ENCODE data around the gene LSM11.
"Not testable (repeated sequence)": the region's sequence is repeated elsewhere in the genome, so short reads cannot be mapped to it uniquely, and the experiment has no call there.

The LSM11 gene

DNA sequence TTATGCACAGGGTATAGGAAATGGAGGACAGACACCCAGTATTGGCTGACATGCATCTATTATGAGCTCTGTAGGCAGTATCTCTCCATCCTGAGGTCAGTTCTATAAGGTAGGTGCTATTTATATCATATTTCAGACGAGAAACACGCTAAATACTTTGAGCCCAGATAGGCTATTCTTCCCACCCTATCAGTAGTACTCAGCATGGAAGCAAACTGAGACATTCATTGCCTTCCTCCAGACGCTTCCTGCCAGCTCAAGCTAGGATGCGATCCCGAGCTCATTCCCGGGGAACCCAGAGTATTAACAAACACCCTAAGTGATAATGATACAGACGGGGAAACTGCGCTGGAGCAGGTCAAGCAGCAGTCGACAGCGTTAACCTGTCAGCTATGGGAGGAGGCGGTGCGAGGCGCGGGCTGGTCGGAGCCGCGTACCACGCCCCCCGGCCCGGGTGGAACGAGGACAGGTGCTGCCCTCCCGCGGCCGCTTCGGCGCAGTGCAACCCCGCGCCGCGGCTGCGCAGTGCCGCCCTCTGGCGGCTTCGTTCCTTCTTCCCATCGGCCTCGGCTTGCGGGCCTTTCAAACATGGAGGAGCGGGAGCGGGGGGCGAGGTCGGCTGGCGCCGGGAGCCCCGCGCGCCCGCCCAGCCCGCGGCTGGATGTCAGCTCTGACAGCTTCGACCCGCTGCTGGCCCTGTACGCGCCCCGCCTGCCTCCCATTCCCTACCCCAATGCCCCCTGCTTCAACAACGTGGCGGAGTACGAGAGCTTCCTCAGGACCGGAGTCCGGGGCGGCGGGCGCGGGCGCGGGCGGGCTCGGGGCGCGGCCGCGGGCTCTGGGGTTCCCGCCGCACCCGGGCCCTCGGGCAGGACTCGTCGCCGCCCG is at the start of gene LSM11:
Gene LSM11, plus strand, starts transcription at position 550 of the 888 bp plus-strand sequence. Its CDS starts 39 bp downstream, at position 589.
- DNase-seq = peak; percentile 58

- DNase-seq = not testable (repeated sequence)
These were observed 49.7 kb upstream of the LSM11 start for GRCh38 chr5:157693816-157694215.

- DNase-seq = not testable (repeated sequence)
These were observed 47.4 kb upstream of the LSM11 start for GRCh38 chr5:157696154-157696553.

DNA sequence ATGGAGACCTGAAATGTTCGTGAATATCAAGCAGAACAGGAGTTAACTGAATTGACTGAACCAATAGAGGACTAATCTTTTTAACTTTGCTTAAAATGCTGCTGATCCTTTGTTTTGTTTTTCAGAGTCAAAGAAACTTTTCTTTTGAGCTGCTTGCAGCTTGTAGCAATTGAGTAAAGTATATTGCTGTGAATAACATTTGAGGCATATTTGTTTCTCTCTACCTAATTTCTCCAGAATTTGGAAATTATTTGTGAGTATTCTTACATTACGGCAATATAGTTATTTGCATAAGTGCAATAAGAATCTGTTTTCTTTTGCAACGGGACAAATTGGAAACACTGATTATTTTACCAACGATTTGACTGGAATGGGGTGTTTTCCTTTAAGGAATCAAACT is 44.8 kb upstream of the LSM11 start:
- not testable (repeated sequence) for DNase-seq

- no peak for DNase-seq
These were observed 39.8 kb upstream of the LSM11 start for GRCh38 chr5:157703736-157704135.

- no peak for DNase-seq
These were observed 34.6 kb upstream of the LSM11 start for GRCh38 chr5:157708866-157709265.

- no peak for DNase-seq
These were observed 34.2 kb upstream of the LSM11 start for GRCh38 chr5:157709346-157709745.

DNA sequence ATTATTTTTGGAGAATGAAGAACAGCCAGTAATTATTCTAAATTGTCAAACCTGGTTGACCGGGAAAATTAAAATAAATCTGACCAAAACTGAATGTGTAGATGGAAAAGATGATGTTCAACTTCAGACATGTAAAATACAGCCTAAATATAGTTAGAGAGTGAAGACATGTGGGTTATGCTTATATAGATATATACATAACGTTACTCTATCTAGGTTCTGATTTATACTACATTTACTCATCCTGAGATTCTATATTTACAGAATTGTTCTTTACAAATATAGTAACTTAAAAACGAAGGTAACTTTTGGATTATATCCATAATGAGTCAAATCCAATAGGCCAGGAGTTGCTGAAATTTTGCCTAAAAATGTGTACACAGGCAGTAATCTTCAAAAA is 33.1 kb upstream of the LSM11 start:
- DNase-seq = no peak

GRCh38 chr5:157710882-157711281 is 32.6 kb upstream of the LSM11 start:
- DNase-seq = no peak

GRCh38 chr5:157713830-157714595 is 29.5 kb upstream of the LSM11 start:
- no peak for DNase-seq

- no peak for DNase-seq
These were observed 29.0 kb upstream of the LSM11 start for GRCh38 chr5:157714596-157714864.

DNA sequence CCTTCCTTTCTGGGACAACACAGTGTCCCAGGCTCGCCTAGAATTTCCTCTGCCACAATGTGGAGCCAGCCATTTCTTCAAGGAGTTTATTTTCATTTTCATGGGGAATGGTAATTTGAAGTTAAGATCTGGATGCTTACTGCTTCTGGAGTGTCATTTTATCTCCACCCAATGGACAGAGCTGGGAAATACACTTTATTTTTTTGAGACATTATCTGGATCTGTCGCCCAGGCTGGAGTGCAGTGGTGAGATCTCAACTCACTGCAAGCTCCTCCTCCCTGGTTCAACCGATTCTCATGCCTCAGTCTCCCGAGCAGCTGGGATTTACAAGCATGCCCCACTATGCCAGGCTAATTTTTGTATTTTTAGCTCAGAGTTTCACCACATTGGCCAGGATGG is 25.0 kb upstream of the LSM11 start:
- DNase-seq = peak; percentile 24

- no peak for DNase-seq
These were observed 24.3 kb upstream of the LSM11 start for GRCh38 chr5:157719245-157719644.

DNA sequence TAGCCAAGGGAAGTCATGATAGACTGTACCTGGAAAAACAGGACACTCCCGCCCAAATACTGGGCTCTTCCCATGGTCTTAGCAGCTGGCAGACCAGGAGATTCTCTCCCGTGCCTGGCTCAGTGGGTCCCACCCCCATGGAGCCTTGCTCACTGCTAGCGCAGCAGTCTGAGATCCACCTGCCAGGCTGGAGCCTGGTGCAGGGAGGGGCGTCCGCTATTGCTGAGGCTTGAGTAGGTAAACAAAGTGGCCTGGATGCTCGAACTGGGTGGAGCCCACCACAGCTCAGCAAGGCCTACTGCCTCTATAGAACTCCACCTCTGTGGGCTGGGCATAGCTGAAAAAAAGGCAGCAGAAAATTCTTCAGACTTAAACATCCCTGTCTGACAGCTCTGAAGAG is 22.4 kb upstream of the LSM11 start:
- DNase-seq = no peak

- DNase-seq = not testable (repeated sequence)
These were observed 20.6 kb upstream of the LSM11 start for GRCh38 chr5:157722895-157723294.

DNA sequence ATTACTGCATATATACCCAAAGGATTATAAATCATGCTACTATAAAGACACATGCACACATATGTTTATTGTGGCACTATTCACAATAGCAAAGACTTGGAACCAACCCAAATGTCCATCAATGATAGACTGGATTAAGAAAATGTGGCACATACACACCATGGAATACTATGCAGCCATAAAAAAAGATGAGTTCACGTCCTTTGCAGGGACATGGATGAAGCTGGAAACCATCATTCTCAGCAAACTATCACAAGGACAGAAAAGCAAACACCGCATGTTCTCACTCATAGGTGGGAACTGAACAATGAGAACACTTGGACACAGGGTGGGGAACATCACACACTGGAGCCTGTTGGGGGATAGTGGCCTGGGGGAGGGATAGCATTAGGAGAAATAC is 16.9 kb upstream of the LSM11 start:
- DNase-seq = not testable (repeated sequence)

- not testable (repeated sequence) for DNase-seq
These were observed 15.7 kb upstream of the LSM11 start for GRCh38 chr5:157727858-157728257.

GRCh38 chr5:157729858-157730257 is 13.7 kb upstream of the LSM11 start:
- DNase-seq = no peak

DNA sequence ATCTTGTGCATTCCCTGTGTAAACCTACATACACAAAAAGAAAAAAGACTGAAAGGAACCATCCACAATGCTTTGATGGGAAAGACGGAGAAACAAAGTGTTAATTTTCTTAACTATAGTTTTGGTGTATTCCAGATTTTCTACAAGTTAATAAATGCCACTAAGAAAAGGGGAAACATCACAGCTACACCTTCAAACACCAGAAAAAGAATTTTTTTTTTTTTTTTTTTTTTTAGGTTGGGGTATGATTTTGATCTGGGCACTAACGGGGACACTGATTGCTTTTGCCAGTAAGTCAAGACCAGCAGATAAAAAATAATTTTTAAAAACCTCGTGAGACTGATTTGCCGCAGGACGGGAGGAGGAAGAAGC is 12.6 kb upstream of the LSM11 start:
- DNase-seq = no peak

DNA sequence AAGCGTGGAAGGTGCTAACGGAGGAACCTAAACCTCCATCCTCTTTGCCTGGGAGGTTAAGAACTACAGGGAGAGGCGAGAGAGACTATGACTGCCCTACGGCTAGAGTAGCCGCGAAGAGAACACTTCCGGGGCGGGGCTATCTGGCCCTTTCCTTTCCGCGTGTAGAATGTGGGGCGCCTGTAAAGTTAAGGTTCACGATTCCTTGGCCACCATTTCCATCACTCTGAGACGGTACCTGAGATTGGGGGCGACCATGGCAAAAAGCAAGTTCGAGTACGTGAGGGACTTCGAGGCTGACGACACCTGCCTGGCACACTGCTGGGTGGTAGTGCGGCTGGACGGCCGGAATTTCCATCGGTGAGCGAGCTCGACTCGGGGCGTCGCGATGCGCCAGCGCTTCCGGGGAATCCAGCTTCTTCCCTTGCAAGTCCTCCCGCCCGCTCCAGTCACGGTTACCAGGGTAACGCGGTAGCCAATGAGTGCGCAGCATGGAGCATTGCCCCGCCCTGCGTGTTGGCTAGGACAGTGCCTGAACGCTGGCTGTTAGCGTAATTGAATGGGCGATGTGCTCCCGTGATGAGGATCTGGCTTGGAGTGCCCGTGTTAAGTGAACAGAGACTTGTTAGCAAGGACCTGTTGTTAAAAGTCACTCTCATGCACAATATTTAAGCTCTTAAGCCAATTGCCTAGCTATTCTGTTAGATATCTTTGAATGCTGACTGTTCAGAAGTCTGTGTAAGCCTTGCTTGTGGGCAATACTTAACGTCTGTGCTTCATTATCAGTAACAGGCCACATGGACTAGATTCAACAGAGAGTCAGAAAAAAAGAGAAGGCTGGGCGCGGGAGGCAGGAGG is 12.0 kb upstream of the LSM11 start, which contains the start of gene THG1L:
Gene THG1L, plus strand, starts transcription at position 149 of the 858 bp plus-strand sequence. Its CDS starts 21 bp downstream, at position 170.
- peak; percentile 94 for DNase-seq

- DNase-seq = no peak
These were observed 11.4 kb upstream of the LSM11 start for GRCh38 chr5:157732130-157732514.

DNA sequence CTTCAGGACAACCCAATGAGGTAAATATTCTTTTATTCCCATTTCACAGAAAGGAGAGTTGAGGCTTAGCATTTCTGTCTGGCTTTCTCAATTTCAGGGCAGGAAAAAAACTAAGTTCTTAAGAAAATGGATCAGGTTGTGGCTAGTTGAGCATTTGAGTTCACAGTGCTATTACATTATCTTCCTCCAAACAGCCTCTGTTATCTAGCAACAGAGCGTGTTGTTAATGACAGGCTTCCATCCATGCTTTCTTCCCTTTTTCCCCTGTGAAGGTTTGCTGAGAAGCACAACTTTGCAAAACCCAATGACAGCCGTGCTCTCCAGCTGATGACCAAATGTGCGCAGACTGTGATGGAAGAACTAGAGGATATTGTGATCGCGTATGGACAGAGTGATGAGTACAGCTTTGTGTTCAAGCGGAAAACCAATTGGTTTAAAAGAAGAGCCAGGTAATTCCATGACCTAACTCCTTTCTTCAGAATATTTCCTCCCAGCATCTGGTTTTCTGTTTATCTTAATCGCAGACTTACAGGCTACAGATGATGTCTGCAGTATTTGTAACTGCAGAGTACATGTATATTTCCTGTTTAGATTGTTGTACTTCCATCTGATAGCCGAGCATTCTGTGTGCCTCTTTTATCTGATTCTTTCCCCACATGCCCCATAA is 10.8 kb upstream of the LSM11 start:
- DNase-seq = no peak

DNA sequence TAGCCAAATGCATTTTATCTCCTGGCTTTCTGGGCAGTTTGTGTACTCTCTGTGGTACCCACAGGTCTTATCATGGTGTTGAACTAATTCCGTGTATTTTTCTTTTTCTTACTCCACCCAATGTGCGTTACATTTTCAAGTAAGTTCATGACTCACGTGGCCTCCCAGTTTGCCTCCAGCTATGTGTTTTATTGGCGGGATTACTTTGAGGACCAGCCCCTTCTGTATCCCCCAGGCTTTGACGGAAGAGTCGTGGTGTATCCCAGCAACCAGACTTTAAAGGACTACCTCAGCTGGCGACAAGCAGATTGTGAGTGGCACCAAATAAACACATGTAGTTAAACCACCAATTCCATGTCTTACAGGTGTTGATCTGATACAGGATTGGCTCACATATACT is 9.1 kb upstream of the LSM11 start:
- DNase-seq = no peak

All from NCI-H1694 (cell line).